HTR-8/SVneo (cell line): Measurements from ENCODE around the gene DLG3.
"Not testable (repeated sequence)": the region's sequence is repeated elsewhere in the genome, so short reads cannot be mapped to it uniquely, and the experiment has no call there.

Experiments used
- DNase-seq: peaks from one replicate; pipeline ENCODE4 v3.0.0; 2011; ENCODE audit warnings: low spot score, mixed read lengths; ENCODE audit not compliant: insufficient read length
- FAIRE-seq: peaks from 2 replicates; lab custom pipeline; 2011; peaks lifted over from hg19 to GRCh38; lab: Jason Lieb, UNC

DLG3 gene

DNA sequence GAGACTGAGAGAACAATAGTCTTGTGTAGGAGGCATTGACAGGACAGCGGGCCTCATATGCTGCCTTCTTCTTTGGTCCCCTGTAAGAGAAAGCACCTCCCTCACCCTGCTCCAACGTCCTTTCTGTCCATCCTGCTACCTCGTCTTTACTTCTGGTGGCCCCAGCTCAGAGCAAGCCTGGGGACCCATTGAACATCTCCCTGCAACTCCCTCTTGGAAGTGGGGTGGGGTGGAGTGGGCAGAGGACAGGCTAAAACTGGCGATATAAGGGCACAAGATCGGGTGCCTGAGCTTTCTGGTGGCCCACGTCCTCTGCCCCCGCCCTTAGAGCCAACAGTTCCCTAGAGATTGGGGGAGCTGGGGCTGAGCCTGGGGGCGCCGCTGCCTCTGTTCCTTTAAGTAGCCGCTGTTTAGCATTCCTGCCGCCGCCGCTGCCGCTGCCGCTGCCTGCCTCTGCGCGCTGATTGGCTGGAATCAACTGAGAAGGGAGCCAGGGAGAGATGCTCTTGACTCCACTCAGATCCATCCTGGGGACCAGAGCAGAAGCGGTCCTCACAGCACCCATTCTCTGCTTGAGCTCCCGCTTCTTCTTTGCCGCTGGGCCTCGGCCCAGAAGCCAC, at the start of gene DLG3:
DLG3 (plus strand) TSS at position 510 of the 620 bp plus-strand sequence. CDS start 367 bp downstream, outside the sequence.
- FAIRE-seq, result peak; percentile 77
- DNase-seq, result peak; percentile 56

- no peak for DNase-seq
- no peak for FAIRE-seq
These were observed 45.7 kb upstream of the DLG3 start for GRCh38 chrX:70398899-70399298.

DNA sequence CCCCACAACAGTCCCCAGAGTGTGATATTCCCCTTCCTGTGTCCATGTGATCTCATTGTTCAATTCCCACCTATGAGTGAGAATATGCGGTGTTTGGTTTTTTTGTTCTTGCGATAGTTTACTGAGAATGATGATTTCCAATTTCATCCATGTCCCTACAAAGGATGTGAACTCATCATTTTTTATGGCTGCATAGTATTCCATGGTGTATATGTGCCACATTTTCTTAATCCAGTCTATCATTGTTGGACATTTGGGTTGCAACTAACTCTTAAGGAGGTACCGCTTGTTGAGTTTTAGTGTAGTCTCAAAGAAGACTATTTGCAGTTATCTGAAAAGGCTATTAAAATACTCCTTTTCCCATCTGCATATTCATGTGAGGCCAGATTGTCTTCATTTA, 44.5 kb upstream of the DLG3 start:
- DNase-seq, FAIRE-seq: not testable (repeated sequence)

DNA sequence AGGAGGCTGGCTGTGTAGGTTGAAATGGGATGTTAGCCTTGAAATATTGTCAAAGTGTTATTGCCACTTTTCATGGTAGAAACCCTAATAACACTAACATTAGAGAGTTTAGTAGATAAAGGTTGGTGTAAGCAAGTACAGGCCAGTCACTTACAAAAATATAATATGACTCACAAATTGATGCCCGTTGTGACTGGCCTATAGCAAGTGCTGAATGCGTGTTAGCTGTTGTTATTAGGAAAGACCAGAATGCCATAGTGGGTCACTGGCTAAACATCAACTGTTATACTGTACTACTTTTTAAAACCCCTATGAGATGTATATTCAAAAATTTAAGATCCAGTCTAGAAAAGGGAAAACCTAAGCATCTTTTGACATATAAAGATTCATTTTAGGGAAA, 41.9 kb upstream of the DLG3 start:
- FAIRE-seq (no peak), DNase-seq (no peak)

- no peak for FAIRE-seq
These were observed 39.6 kb upstream of the DLG3 start for GRCh38 chrX:70405003-70405402.

DNA sequence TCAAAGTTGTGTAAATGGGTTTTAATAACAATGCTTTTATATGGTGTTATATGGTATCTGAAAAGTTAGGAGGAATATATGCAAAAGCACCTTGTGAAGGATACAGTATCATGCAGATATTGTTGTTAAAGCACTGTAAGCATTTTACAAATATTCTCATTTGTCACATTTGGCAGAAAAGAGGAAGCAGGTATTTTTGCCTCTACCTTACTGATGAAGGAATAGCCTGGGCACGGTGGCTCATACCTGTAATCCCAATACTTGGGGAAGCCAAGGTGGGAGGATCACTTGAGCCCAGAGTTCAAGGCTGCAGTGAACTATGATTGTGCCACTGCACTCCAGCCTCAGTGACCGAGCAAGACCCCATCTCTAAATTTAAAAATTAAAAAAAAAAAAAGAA, 33.7 kb upstream of the DLG3 start:
- FAIRE-seq (no peak), DNase-seq (no peak)

More at GRCh38 chrX:70405003-70405402, 39.6 kb upstream of the DLG3 start:
- no peak for DNase-seq

GRCh38 chrX:70411475-70411874, 33.2 kb upstream of the DLG3 start:
- DNase-seq (no peak), FAIRE-seq (no peak)

- DNase-seq (no peak), FAIRE-seq (no peak)
These were observed 23.0 kb upstream of the DLG3 start for GRCh38 chrX:70421618-70422017.

DNA sequence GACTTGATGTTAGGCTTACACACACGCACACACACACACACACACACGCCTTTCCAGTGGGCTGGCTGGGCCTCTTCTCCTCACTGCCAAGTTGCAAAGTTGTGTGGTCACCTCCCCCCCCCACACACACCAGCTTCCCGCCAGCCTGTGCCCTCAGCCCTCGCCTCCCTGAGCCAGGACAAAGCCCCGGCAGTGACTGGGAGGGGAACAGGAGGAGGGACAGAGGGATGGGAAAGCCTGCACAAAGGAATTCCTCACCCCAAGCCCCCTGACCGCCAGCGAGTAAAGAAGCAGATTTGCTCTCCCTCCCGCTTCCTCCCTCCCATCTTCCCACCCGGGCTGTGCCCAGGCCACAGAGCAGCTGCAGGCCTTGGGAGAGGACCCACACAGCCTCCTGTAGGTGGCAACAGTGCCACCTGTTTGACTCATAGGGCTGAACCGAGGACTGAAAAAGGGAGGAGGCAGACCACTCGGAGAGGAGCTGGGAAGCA, 21.7 kb upstream of the DLG3 start, which contains the start of gene GDPD2:
GDPD2 (plus strand) TSS at position 464 of the 491 bp plus-strand sequence. CDS start 1,671 bp downstream, outside the sequence.
- peak; percentile 53 for DNase-seq
- FAIRE-seq, result peak; percentile 60

GRCh38 chrX:70423936-70424675, 20.5 kb upstream of the DLG3 start:
- FAIRE-seq (no peak), DNase-seq (no peak)

DNA sequence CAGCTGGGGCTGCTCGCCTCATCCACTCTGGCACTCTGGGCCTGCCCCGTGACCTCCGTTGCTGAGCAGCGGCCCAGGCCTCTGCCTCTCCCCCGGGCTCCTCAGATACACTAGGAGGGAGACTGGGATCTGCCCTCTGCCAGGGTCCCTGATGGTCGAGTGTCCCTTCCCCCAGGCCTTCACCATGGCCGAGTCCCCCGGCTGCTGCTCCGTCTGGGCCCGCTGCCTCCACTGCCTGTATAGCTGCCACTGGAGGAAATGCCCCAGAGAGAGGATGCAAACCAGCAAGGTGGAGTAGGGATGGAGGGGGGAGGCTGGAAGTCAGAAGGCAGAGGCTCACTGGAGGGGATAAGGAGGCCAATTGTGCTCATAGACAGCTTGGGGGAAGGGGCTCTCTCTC, 19.8 kb upstream of the DLG3 start:
- FAIRE-seq, result no peak

DNA sequence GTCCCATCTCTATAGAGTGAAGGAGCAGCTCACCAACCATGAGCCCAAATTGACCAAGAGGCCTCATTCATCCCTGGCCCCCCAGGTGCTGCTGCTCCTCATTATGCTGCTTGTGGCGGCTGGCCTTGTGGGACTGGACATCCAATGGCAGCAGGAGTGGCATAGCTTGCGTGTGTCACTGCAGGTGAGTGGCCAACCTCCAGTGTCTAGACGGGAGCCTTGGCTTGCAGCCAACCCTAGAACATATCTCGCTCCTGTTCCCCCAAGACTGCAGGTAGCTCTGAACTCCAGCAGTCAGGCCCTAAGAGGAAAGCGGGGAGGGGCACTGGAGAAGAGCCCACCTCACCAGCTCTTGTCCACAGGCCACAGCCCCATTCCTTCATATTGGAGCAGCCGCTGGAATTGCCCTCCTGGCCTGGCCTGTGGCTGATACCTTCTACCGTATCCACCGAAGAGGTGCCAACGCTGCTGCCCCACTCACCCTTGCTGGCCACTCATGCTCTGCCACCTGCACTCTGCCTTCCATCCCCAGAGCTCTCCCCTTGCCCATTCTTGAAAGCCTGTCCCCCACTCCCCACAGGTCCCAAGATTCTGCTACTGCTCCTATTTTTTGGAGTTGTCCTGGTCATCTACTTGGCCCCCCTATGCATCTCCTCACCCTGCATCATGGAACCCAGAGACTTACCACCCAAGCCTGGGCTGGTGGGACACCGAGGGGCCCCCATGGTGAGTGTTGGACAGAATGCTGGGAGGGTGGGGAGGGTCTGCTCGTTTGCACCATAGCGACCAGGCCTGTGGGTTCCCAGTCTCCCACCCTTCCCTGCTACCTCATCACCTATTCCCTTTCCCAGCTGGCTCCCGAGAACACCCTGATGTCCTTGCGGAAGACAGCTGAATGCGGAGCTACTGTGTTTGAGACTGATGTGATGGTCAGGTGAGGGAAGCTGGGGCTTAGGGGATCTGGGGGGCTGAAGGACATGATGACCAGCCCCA, 18.1 kb upstream of the DLG3 start:
- FAIRE-seq, result no peak
- no peak for DNase-seq

More for the DNA sequence above, 19.8 kb upstream of the DLG3 start:
- no peak for DNase-seq

DNA sequence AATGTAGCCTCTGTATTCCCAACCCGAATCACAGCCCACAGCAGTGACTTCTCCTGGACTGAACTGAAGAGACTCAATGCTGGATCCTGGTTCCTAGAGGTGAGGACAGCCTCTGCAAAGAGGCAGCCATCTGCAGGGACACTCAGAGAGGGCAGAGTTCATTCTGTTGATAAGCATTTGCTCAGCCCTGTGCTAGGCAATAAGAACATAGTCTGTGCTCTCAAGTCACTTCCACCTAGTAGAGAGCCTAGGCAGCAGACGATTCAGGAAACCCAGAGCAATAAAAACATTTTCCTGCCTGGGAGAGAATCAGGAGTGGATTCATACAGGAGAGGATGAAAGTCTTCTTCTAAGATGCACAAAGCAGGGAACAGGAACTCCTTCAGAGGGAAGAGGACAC, 17.3 kb upstream of the DLG3 start:
- FAIRE-seq (no peak), DNase-seq (no peak)

DNA sequence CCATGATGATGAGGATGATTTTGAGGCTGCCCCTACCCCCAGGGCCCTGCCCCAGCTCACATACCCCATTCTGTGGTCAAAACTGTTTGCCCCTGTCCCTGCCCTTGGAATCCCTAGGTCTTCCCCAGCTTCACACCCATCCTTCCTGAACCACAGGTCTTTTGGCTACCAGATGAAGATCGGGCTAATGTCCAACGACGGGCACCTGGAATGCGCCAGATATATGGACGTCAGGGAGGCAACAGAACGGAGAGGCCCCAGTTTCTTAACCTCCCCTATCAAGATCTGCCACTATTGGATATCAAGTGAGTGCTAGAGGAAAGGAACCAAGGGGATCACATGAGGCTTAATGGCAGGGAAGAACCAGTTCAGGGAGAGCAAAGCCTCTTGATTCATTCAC, 14.9 kb upstream of the DLG3 start:
- no peak for DNase-seq
- no peak for FAIRE-seq

DNA sequence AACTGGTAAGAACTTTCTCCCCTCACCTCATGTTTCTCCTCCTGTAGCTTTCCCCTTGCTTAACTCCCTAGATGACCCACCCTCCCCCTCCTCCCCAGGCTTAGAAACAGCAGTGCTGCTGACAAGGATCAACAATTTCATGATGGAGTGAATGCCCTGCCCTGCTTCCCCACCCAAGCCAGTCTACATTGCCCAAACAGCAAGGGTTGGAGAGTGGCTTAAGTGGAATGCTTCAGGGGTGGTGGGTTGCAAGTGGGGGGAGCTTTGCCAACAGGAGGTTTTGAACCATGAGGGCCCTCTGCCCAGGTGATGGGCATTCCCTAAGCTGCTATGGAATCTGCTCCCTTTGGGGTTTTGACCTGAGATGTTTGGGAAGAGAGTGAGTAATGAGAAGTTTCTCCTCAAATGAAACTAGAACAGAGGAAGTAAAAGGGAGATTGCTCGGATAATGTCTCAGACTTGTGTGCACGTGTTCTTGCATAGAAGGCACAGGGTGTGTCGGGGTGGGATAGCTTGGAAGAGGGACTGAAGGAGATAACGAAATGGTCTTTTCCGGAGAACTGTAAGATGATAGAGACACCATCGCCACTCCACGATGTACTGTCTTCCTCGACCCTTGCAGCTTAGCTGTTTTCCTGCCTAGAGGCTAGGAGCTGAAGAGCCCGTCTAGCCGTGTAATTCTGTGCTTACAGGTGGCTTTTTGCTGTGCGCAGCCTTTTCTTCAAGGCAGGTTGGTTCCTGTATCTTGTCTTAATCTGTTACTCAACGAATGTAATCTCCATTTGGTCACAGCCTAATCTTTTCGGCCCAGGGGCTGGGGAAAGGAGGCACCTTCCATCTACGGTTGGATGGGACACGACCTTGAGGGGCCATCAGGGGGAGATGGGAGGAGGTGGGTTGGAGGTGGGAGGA, 11.4 kb upstream of the DLG3 start:
- FAIRE-seq (peak; percentile 67), DNase-seq (no peak)

DNA sequence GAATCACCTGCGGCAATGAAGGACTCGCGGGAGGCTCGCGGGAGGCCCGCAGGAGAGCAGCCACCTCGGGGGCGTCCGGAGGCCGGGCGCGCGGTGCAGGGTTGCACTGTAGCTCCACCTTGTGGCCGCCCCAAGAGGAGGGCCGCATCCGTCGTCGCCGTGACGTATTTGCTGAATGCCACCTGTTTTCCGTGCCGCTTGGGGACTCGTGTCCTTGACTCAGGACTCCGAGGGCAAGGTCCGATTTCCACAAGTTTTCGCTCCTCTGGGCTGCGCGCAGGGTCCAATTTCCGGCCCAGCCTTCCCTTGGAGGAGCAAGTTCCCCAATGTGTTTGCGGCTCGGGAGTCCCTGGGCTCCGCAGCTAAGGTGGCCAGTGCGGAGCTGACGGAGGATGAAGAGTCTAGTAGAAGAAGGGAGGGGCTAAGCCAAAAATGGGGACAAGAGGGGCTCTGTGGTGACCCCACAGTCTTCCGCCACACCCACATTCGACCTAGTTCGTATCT, 10.7 kb upstream of the DLG3 start:
- peak; percentile 99 for FAIRE-seq
- DNase-seq, result peak; percentile 82

- FAIRE-seq (peak; percentile 98), DNase-seq (peak; percentile 98)
These were observed 10.2 kb upstream of the DLG3 start for GRCh38 chrX:70434352-70434866.

DNA sequence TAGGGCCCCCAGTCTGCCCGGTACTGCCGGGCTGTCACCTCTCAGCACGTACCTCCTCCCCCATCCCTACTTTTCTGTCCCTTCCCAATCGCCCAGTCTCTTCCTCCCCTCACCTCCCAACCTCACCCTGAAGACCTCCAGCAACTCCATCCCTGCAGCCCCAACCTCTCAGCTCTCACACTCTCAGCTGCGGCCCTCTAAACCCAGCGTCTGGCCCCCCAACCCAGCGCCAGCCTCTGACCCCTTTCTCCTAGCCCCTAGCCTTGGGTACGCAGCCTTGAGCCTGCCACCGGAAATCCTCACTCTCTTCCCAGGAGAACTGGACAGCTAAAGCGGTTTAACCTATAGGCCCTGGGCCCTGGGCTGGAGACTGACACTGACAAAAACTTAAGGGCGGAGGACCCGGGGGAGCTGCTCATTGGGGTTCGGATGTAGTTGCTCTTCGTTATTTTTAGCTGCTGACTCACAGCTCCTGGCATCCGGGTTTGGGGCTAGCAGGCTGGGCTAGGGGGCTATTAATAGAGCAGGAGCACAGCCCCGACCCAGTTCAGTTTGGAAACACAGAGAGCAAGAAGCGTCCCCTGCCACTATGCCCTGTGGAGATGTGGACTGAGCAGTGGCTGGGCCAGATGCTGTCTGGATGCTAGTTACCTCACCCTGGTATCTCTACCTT, 9.6 kb upstream of the DLG3 start:
- peak; percentile 36 for DNase-seq

More for the DNA sequence above, 9.6 kb upstream of the DLG3 start:
- no peak for FAIRE-seq
